Rectal smooth muscle tissue (tissue), 1 donor: ENCODE results near the gene VCP.

Experiments used
- H3K27ac ChIP-seq: one replicate; pipeline ENCODE4 v1.7.0; 2013; ENCODE audit warnings: low read depth, low read length, inconsistent platforms
- H3K27me3 ChIP-seq: one replicate; pipeline ENCODE4 v1.7.0; 2013; ENCODE audit warnings: low read length; ENCODE audit not compliant: control insufficient read depth, insufficient read depth
- H3K36me3 ChIP-seq: one replicate; pipeline ENCODE4 v1.7.0; 2013; ENCODE audit warnings: low read length; ENCODE audit not compliant: control insufficient read depth, insufficient read depth
- H3K4me1 ChIP-seq: one replicate; pipeline ENCODE4 v1.7.0; 2013; ENCODE audit warnings: low read length; ENCODE audit not compliant: control insufficient read depth, insufficient read depth
- H3K4me3 ChIP-seq: one replicate; pipeline ENCODE4 v1.7.0; 2013; ENCODE audit warnings: low read length
- H3K9ac ChIP-seq: one replicate; pipeline ENCODE4 v1.7.0; 2013; ENCODE audit warnings: low read length

Gene VCP

GRCh38 chr9:35070823-35071813 is 1.3 kb downstream of the VCP start:
- H3K27me3 ChIP-seq: no peaks in the 10 kb centered on the region
- H3K36me3 ChIP-seq: peaks cover 15% of the 10 kb centered on the region
- H3K27ac ChIP-seq: peak overlapping the region; percentile 98
- H3K9ac ChIP-seq: peak overlapping the region; percentile 91
- peak overlapping the region; percentile 90 for H3K4me3 ChIP-seq
- H3K4me1 ChIP-seq: peaks cover 16% of the 10 kb centered on the region

GRCh38 chr9:35069020-35069419 is 3.4 kb downstream of the VCP start:
- H3K4me3 ChIP-seq: no peak overlapping the region
- H3K4me1 ChIP-seq: peaks cover 16% of the 10 kb centered on the region
- no peaks in the 10 kb centered on the region for H3K27me3 ChIP-seq
- H3K36me3 ChIP-seq: peaks cover 28% of the 10 kb centered on the region
- H3K9ac ChIP-seq: no peak overlapping the region
- H3K27ac ChIP-seq: no peak overlapping the region

- Histone ChIP-seq H3K27ac (no peak overlapping the region), H3K4me1 (peaks cover 16% of the 10 kb centered on the region), H3K4me3 (no peak overlapping the region), H3K9ac (no peak overlapping the region), H3K36me3 (peaks cover 47% of the 10 kb centered on the region), H3K27me3 (no peaks in the 10 kb centered on the region)
Observed at GRCh38 chr9:35067056-35067455, 5.4 kb downstream of the VCP start.

- no peaks in the 10 kb centered on the region for H3K27me3 ChIP-seq
- peaks cover 89% of the 10 kb centered on the region for H3K36me3 ChIP-seq
- H3K4me1 ChIP-seq: no peaks in the 10 kb centered on the region
- no peak overlapping the region for H3K9ac ChIP-seq
- H3K4me3 ChIP-seq: no peak overlapping the region
- H3K27ac ChIP-seq: no peak overlapping the region
Observed at GRCh38 chr9:35060548-35061207, 11.7 kb downstream of the VCP start.

GRCh38 chr9:35059438-35059837 is 13.0 kb downstream of the VCP start:
- H3K4me3 ChIP-seq: no peak overlapping the region
- H3K4me1 ChIP-seq: no peaks in the 10 kb centered on the region
- H3K27ac ChIP-seq: no peak overlapping the region
- H3K9ac ChIP-seq: no peak overlapping the region
- no peaks in the 10 kb centered on the region for H3K27me3 ChIP-seq
- H3K36me3 ChIP-seq: peaks cover 79% of the 10 kb centered on the region

GRCh38 chr9:35057271-35057620 is 15.2 kb downstream of the VCP start:
- H3K27ac ChIP-seq: no peak overlapping the region
- H3K4me1 ChIP-seq: no peaks in the 10 kb centered on the region
- H3K27me3 ChIP-seq: no peaks in the 10 kb centered on the region
- no peak overlapping the region for H3K4me3 ChIP-seq
- no peak overlapping the region for H3K9ac ChIP-seq
- peaks cover 59% of the 10 kb centered on the region for H3K36me3 ChIP-seq

GRCh38 chr9:35056571-35057270 is 15.7 kb downstream of the VCP start:
- no peak overlapping the region for H3K9ac ChIP-seq
- no peak overlapping the region for H3K27ac ChIP-seq
- H3K36me3 ChIP-seq: peaks cover 54% of the 10 kb centered on the region
- H3K4me3 ChIP-seq: no peak overlapping the region
- no peaks in the 10 kb centered on the region for H3K27me3 ChIP-seq
- H3K4me1 ChIP-seq: no peaks in the 10 kb centered on the region

- peaks cover 5% of the 10 kb centered on the region for H3K4me1 ChIP-seq
- no peaks in the 10 kb centered on the region for H3K27me3 ChIP-seq
- no peak overlapping the region for H3K4me3 ChIP-seq
- H3K36me3 ChIP-seq: peaks cover 40% of the 10 kb centered on the region
- no peak overlapping the region for H3K27ac ChIP-seq
- no peak overlapping the region for H3K9ac ChIP-seq
Observed at GRCh38 chr9:35054871-35055644, 17.4 kb downstream of the VCP start.

GRCh38 chr9:35054185-35054835 is 18.1 kb downstream of the VCP start:
- no peaks in the 10 kb centered on the region for H3K27me3 ChIP-seq
- H3K4me3 ChIP-seq: no peak overlapping the region
- H3K9ac ChIP-seq: no peak overlapping the region
- peaks cover 33% of the 10 kb centered on the region for H3K36me3 ChIP-seq
- no peak overlapping the region for H3K27ac ChIP-seq
- peaks cover 5% of the 10 kb centered on the region for H3K4me1 ChIP-seq

GRCh38 chr9:35051069-35051967 is 21.1 kb downstream of the VCP start:
- H3K9ac ChIP-seq: no peak overlapping the region
- peaks cover 6% of the 10 kb centered on the region for H3K36me3 ChIP-seq

GRCh38 chr9:35048511-35048910 is 23.9 kb downstream of the VCP start:
- no peak overlapping the region for H3K9ac ChIP-seq
- no peak overlapping the region for H3K4me3 ChIP-seq
- H3K27me3 ChIP-seq: no peaks in the 10 kb centered on the region
- H3K4me1 ChIP-seq: peaks cover 5% of the 10 kb centered on the region
- H3K36me3 ChIP-seq: peaks cover 7% of the 10 kb centered on the region
- no peak overlapping the region for H3K27ac ChIP-seq

More at GRCh38 chr9:35051069-35051967, 21.1 kb downstream of the VCP start:
- H3K27ac ChIP-seq: peak overlapping the region; percentile 15
- H3K4me1 ChIP-seq: peaks cover 5% of the 10 kb centered on the region
- no peaks in the 10 kb centered on the region for H3K27me3 ChIP-seq
- H3K4me3 ChIP-seq: no peak overlapping the region
